Astrocyte (in vitro differentiated cells and primary cell): ENCODE measurements around the gene YAF2. TPM values are rescaled to one million over a fixed set of nuclear protein-coding genes. Genes with fewer than 3 reads are reported as not detected.

Source experiments
- DNase-seq: peaks from one replicate; pipeline ENCODE4 v3.0.0-alpha.2; 2010; ENCODE audit warnings: low read depth
- FAIRE-seq: peaks from 2 replicates; lab custom pipeline; 2011; peaks lifted over from hg19 to GRCh38; lab: Jason Lieb, UNC
- H2AFZ ChIP-seq: 2 replicates; pipeline ENCODE4 v1.6.0; 2012; ENCODE audit warnings: low read depth, low read length, inconsistent platforms
- H3K27ac ChIP-seq: 2 replicates; pipeline ENCODE4 v1.5.1; 2011; ENCODE audit warnings: low read depth, low read length, inconsistent platforms
- H3K27me3 ChIP-seq: 2 replicates; pipeline ENCODE4 v1.6.0; 2011; ENCODE audit warnings: low read length, inconsistent platforms; ENCODE audit not compliant: insufficient read depth
- H3K36me3 ChIP-seq: 2 replicates; pipeline ENCODE4 v1.5.1; 2011; ENCODE audit warnings: low read length, inconsistent platforms; ENCODE audit not compliant: insufficient read depth
- H3K4me1 ChIP-seq: 2 replicates; pipeline ENCODE4 v1.5.1; 2011; ENCODE audit warnings: low read length, inconsistent platforms; ENCODE audit not compliant: insufficient read depth
- H3K4me2 ChIP-seq: 2 replicates; pipeline ENCODE4 v1.6.0; 2012; ENCODE audit warnings: low read length, inconsistent platforms
- H3K4me3 ChIP-seq: 2 replicates; pipeline ENCODE4 v1.5.1; 2011; ENCODE audit warnings: low read depth, mild to moderate bottlenecking, low read length, inconsistent platforms; ENCODE audit not compliant: insufficient read depth
- H3K79me2 ChIP-seq: 2 replicates; pipeline ENCODE4 v1.6.0; 2012; ENCODE audit warnings: mild to moderate bottlenecking, low read length, inconsistent platforms; ENCODE audit not compliant: insufficient read depth
- H3K9ac ChIP-seq: 2 replicates; pipeline ENCODE4 v1.6.0; 2012; ENCODE audit warnings: mild to moderate bottlenecking, low read length, inconsistent platforms
- H3K9me3 ChIP-seq: 2 replicates; pipeline ENCODE4 v1.5.1; 2012; ENCODE audit warnings: low read depth, mild to moderate bottlenecking, low read length, inconsistent platforms; ENCODE audit not compliant: insufficient read depth
- H4K20me1 ChIP-seq: 2 replicates; pipeline ENCODE4 v1.6.0; 2012; ENCODE audit warnings: low read length, inconsistent platforms; ENCODE audit not compliant: insufficient read depth
- H3K27ac Mint-ChIP-seq: one replicate; pipeline ENCODE4 v1.8.0; 2021; ENCODE audit warnings: mild to moderate bottlenecking, mixed read lengths; ENCODE audit not compliant: unreplicated experiment
- H3K27me3 Mint-ChIP-seq: one replicate; pipeline ENCODE4 v1.8.0; 2021; ENCODE audit warnings: low read depth, mixed read lengths; ENCODE audit not compliant: unreplicated experiment
- H3K36me3 Mint-ChIP-seq: one replicate; pipeline ENCODE4 v1.8.0; 2021; ENCODE audit warnings: low read depth, mixed read lengths; ENCODE audit not compliant: unreplicated experiment
- H3K4me1 Mint-ChIP-seq: one replicate; pipeline ENCODE4 v1.8.0; 2021; ENCODE audit warnings: low read depth, mixed read lengths; ENCODE audit not compliant: unreplicated experiment
- H3K4me3 Mint-ChIP-seq: one replicate; pipeline ENCODE4 v1.8.0; 2021; ENCODE audit warnings: mild to moderate bottlenecking, moderate library complexity, mixed read lengths; ENCODE audit not compliant: unreplicated experiment
- H3K9me3 Mint-ChIP-seq: one replicate; pipeline ENCODE4 v1.8.0; 2021; ENCODE audit warnings: mild to moderate bottlenecking, mixed read lengths; ENCODE audit not compliant: unreplicated experiment
- EZH2 ChIP-seq: IDR thresholded peaks from 2 replicates; pipeline ENCODE4 v1.6.1; 2012; ENCODE audit warnings: mild to moderate bottlenecking, low read length, inconsistent platforms; ENCODE audit not compliant: insufficient read depth
- total RNA-seq: library from RNA; stranded (reverse); gene quantifications from 2 replicates; pipeline ENCODE4 v1.2.1, GENCODE V29; 2021
- TF ChIP-seq, protein P1 (sequence below): IDR thresholded peaks from 2 replicates; pipeline ENCODE4 v1.5.1; 2011; ENCODE audit warnings: low read depth, mild to moderate bottlenecking, inconsistent platforms, low read length, moderate library complexity; ENCODE audit not compliant: insufficient read depth

Gene YAF2
- total RNA-seq, 1 donor from 2014 or later = 28.6 TPM

GRCh38 chr12:42281278-42281677, 43.2 kb upstream of the YAF2 start:
- FAIRE-seq = no peak
- no peak for DNase-seq
- no peak overlapping the region for H3K4me2 ChIP-seq
- no peak overlapping the region for H3K27ac Mint-ChIP-seq
- H3K4me3 ChIP-seq = no peak overlapping the region
- no peak overlapping the region for H2AFZ ChIP-seq
- H3K27me3 ChIP-seq = peaks cover 4% of the 10 kb centered on the region
- no peaks in the 10 kb centered on the region for H3K36me3 ChIP-seq
- no peaks in the 10 kb centered on the region for H3K36me3 Mint-ChIP-seq
- H3K9me3 ChIP-seq = no peaks in the 10 kb centered on the region
- H3K79me2 ChIP-seq = no peaks in the 10 kb centered on the region
- no peak overlapping the region for H3K4me3 Mint-ChIP-seq
- peaks cover 1% of the 10 kb centered on the region for H3K9me3 Mint-ChIP-seq
- TF ChIP-seq EZH2 = no peak
- TF ChIP-seq, protein P1, sequence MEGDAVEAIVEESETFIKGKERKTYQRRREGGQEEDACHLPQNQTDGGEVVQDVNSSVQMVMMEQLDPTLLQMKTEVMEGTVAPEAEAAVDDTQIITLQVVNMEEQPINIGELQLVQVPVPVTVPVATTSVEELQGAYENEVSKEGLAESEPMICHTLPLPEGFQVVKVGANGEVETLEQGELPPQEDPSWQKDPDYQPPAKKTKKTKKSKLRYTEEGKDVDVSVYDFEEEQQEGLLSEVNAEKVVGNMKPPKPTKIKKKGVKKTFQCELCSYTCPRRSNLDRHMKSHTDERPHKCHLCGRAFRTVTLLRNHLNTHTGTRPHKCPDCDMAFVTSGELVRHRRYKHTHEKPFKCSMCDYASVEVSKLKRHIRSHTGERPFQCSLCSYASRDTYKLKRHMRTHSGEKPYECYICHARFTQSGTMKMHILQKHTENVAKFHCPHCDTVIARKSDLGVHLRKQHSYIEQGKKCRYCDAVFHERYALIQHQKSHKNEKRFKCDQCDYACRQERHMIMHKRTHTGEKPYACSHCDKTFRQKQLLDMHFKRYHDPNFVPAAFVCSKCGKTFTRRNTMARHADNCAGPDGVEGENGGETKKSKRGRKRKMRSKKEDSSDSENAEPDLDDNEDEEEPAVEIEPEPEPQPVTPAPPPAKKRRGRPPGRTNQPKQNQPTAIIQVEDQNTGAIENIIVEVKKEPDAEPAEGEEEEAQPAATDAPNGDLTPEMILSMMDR = no peak
- no peaks in the 10 kb centered on the region for H3K4me1 Mint-ChIP-seq
- H4K20me1 ChIP-seq = no peaks in the 10 kb centered on the region
- H3K4me1 ChIP-seq = no peaks in the 10 kb centered on the region
- no peak overlapping the region for H3K27ac ChIP-seq
- peaks cover 7% of the 10 kb centered on the region for H3K27me3 Mint-ChIP-seq
- no peak overlapping the region for H3K9ac ChIP-seq

- Histone ChIP-seq H3K79me2 (no peaks in the 10 kb centered on the region), H3K4me1 (no peaks in the 10 kb centered on the region), H2AFZ (no peak overlapping the region), H3K36me3 (no peaks in the 10 kb centered on the region), H4K20me1 (no peaks in the 10 kb centered on the region), H3K27ac (no peak overlapping the region), H3K9me3 (no peaks in the 10 kb centered on the region), H3K4me2 (no peak overlapping the region), H3K27me3 (peaks cover 4% of the 10 kb centered on the region), H3K9ac (no peak overlapping the region), H3K4me3 (no peak overlapping the region)
- Mint-ChIP-seq H3K9me3 (peaks cover 1% of the 10 kb centered on the region), H3K4me3 (no peak overlapping the region), H3K27ac (no peak overlapping the region), H3K4me1 (no peaks in the 10 kb centered on the region), H3K36me3 (no peaks in the 10 kb centered on the region), H3K27me3 (peaks cover 7% of the 10 kb centered on the region)
- FAIRE-seq (no peak), DNase-seq (peak; percentile 1)
- TF ChIP-seq, protein P1 = no peak
- TF ChIP-seq EZH2 = no peak
These were observed 40.1 kb upstream of the YAF2 start for GRCh38 chr12:42278128-42278510.

GRCh38 chr12:42277396-42278127, 39.5 kb upstream of the YAF2 start:
- no peak overlapping the region for H3K4me3 Mint-ChIP-seq
- peaks cover 4% of the 10 kb centered on the region for H3K27me3 ChIP-seq
- H3K27me3 Mint-ChIP-seq = peaks cover 7% of the 10 kb centered on the region
- no peak overlapping the region for H3K27ac Mint-ChIP-seq
- no peaks in the 10 kb centered on the region for H3K9me3 ChIP-seq
- no peak overlapping the region for H3K4me3 ChIP-seq
- H3K4me1 Mint-ChIP-seq = no peaks in the 10 kb centered on the region
- H3K79me2 ChIP-seq = no peaks in the 10 kb centered on the region
- TF ChIP-seq EZH2 = no peak
- TF ChIP-seq, protein P1 = no peak
- H3K4me1 ChIP-seq = no peaks in the 10 kb centered on the region
- no peak overlapping the region for H3K27ac ChIP-seq
- H3K36me3 ChIP-seq = no peaks in the 10 kb centered on the region
- H3K9me3 Mint-ChIP-seq = peaks cover 5% of the 10 kb centered on the region
- no peaks in the 10 kb centered on the region for H4K20me1 ChIP-seq
- FAIRE-seq (no peak), DNase-seq (no peak)
- no peak overlapping the region for H2AFZ ChIP-seq
- no peak overlapping the region for H3K4me2 ChIP-seq
- no peaks in the 10 kb centered on the region for H3K36me3 Mint-ChIP-seq
- H3K9ac ChIP-seq = no peak overlapping the region
